AG04450 (cell line): Measurements from ENCODE around the gene UBE2L5. TPM values are rescaled to one million over a fixed set of nuclear protein-coding genes. Genes with fewer than 3 reads are reported as not detected.

Experiments
- CTCF ChIA-PET: fragments of 300-600, 350-600 bp; formaldehyde crosslinking; extraction: SDS; loops from one replicate; lab custom pipeline; 2022; ENCODE audit warnings: antibody characterized with exemption, inconsistent platforms; lab: Charles Lee
- POLR2A ChIA-PET: fragments of 350-600 bp; formaldehyde crosslinking; extraction: SDS; loops from one replicate; lab custom pipeline; 2021; ENCODE audit warnings: antibody characterized with exemption, inconsistent platforms; lab: Yijun Ruan, JAX
- DNase-seq: peaks from one replicate; pipeline ENCODE4 v3.0.0-alpha.2; 2011; ENCODE audit warnings: low read depth, low spot score
- H3K27ac ChIP-seq: one replicate; pipeline ENCODE4 v1.5.1; 2012; ENCODE audit warnings: low read depth, low read length, control low read depth
- H3K27me3 ChIP-seq: one replicate; pipeline ENCODE4 v1.6.0; 2012; ENCODE audit warnings: low read length; ENCODE audit not compliant: control insufficient read depth, insufficient read depth
- H3K4me3 ChIP-seq: 2 replicates; pipeline ENCODE4 v1.5.1; 2011; ENCODE audit warnings: mild to moderate bottlenecking, low read depth, low read length, control low read depth
- H3K9me3 ChIP-seq: 2 replicates; pipeline ENCODE4 v1.5.1; 2012; ENCODE audit warnings: low read length; ENCODE audit not compliant: control insufficient read depth, insufficient read depth
- polyA plus RNA-seq: library from polyadenylated mRNA; depleted of rRNA; stranded (reverse); fragments of >200 nt; gene quantifications from 2 replicates; pipeline ENCODE4 v1.2.3, GENCODE V29; 2011
- TF ChIP-seq, protein P1 (sequence below): IDR thresholded peaks from 2 replicates; pipeline ENCODE4 v1.5.1; 2011; ENCODE audit warnings: low read depth, low read length, control low read depth, inconsistent platforms

UBE2L5 gene
- polyA plus RNA-seq, 1 experiment: 0.81 TPM

GRCh38 chr13:30463787-30464495 lies 41.6 kb downstream of the UBE2L5 start:
- ChIA-PET CTCF (no interaction called here), POLR2A (no interaction called here)
- no peak for DNase-seq

GRCh38 chr13:30464496-30465342 lies 42.4 kb downstream of the UBE2L5 start:
- CTCF ChIA-PET: no interaction called here
- DNase-seq: peak; percentile 34
- POLR2A ChIA-PET: interaction anchor here (1.6 to 2.5 kb wide), 2 partner anchors 152 to 334 kb away, joined by 5 to 18 read pairs; partner anchors contain the start of gene USPL1
- Histone ChIP-seq H3K4me3 (peak overlapping the region; percentile 76), H3K9me3 (no peaks in the 10 kb centered on the region), H3K27ac (peak overlapping the region; percentile 87), H3K27me3 (no peaks in the 10 kb centered on the region)
- TF ChIP-seq, protein P1, sequence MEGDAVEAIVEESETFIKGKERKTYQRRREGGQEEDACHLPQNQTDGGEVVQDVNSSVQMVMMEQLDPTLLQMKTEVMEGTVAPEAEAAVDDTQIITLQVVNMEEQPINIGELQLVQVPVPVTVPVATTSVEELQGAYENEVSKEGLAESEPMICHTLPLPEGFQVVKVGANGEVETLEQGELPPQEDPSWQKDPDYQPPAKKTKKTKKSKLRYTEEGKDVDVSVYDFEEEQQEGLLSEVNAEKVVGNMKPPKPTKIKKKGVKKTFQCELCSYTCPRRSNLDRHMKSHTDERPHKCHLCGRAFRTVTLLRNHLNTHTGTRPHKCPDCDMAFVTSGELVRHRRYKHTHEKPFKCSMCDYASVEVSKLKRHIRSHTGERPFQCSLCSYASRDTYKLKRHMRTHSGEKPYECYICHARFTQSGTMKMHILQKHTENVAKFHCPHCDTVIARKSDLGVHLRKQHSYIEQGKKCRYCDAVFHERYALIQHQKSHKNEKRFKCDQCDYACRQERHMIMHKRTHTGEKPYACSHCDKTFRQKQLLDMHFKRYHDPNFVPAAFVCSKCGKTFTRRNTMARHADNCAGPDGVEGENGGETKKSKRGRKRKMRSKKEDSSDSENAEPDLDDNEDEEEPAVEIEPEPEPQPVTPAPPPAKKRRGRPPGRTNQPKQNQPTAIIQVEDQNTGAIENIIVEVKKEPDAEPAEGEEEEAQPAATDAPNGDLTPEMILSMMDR: no peak

More at GRCh38 chr13:30463787-30464495, 41.6 kb downstream of the UBE2L5 start:
- TF ChIP-seq, protein P1: no peak
- Histone ChIP-seq H3K4me3 (peak overlapping the region; percentile 76), H3K27me3 (no peaks in the 10 kb centered on the region), H3K9me3 (no peaks in the 10 kb centered on the region), H3K27ac (peak overlapping the region; percentile 87)

- ChIA-PET CTCF (interaction anchor here (0.6 to 1.3 kb wide), 2 partner anchors 59 to 579 kb away, joined by 3 to 6 read pairs; no protein-coding TSS in a partner anchor), POLR2A (interaction anchor here (1.0 to 2.5 kb wide), 4 partner anchors 145 to 405 kb away, joined by 3 to 18 read pairs (median 6); partner anchors contain the start of gene USPL1)
- TF ChIP-seq, protein P1: no peak
- Histone ChIP-seq H3K4me3 (peak overlapping the region; percentile 64), H3K9me3 (no peaks in the 10 kb centered on the region), H3K27ac (peak overlapping the region; percentile 84), H3K27me3 (no peaks in the 10 kb centered on the region)
- DNase-seq: no peak
These were observed 43.0 kb downstream of the UBE2L5 start for GRCh38 chr13:30465343-30465592.

DNA sequence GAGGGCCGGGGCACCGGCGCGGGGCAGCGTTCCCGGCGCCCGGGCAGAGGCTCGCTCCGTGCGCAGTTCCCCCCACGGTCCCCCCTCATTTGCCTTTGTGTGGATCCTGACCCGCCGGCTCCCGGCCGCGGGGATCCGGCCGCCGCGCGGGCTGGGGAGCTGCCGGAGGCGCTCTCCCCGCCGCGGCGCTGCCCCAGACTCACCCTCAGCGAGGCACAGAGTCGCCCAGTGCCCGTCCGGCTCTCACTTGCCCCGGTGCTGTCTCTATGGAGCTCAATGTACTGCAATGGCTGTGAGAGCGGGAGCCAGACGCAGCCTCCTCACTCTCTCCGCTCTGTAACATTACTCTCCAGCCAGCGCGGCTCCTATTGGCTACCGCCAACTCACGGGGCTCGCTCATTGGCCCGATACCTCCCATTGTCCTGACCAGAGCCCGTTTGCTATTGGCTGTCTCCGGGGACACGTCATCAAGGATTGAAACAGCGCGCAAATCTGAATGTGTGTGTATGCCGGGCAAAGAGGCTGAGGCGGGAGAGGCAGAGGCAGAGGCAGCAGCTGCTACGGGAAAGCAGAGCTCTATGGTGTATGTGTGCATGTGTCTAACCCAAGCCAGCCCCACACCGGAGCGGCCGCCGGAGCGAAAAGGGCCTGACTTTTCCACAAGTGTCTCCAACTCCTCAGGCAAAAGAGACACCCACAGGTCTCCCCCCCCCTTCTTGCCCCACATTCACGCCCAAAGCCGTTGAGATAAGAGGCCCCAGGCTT lies 43.5 kb downstream of the UBE2L5 start, which contains the start of gene HMGB1:
TSS of gene HMGB1 (minus strand) at position 344 of the 765 bp plus-strand sequence. CDS start 2,256 bp downstream, outside the sequence.
- peak within 1 kb of the TSS; percentile 84 for H3K27ac ChIP-seq
- POLR2A ChIA-PET: interaction anchor here (0.7 to 2.5 kb wide), 8 partner anchors 44 to 620 kb away, joined by 3 to 18 read pairs (median 5); partner anchors contain the start of genes KATNAL1, UBE2L5 and USPL1
- CTCF ChIA-PET: interaction anchor here (0.6 to 1.3 kb wide), 2 partner anchors 60 to 579 kb away, joined by 3 to 6 read pairs; no protein-coding TSS in a partner anchor
- no peaks in the 10 kb centered on the region for H3K9me3 ChIP-seq
- peak within 1 kb of the TSS; percentile 64 for H3K4me3 ChIP-seq
- TF ChIP-seq, protein P1: no peak
- H3K27me3 ChIP-seq: no peaks in the 10 kb centered on the region
- DNase-seq: peak; percentile 97
